Esophagus squamous epithelium (tissue), 4 donors: ENCODE results near the gene SPATC1L.

ENCODE experiments used
- CTCF ChIP-seq, 6 experiments: fragments of 450-650 bp in 4 of 6; fragments of 200-600 bp in 2 of 6; sonication (generic) in 2 of 6; IDR thresholded peaks; one replicate each; pipeline ENCODE4 v1.5.1; 2016 to 2019; ENCODE audit warnings: antibody characterized with exemption in 6 of 6, mild to moderate bottlenecking in 4 of 6, moderate library complexity in 4 of 6
- POLR2A ChIP-seq, 4 donors: fragments of 450-650 bp; IDR thresholded peaks; one replicate each; pipeline ENCODE4 v1.6.1; 2017; ENCODE audit warnings: antibody characterized with exemption in 4 of 4, mild to moderate bottlenecking in 4 of 4, moderate library complexity in 3 of 4

DNA sequence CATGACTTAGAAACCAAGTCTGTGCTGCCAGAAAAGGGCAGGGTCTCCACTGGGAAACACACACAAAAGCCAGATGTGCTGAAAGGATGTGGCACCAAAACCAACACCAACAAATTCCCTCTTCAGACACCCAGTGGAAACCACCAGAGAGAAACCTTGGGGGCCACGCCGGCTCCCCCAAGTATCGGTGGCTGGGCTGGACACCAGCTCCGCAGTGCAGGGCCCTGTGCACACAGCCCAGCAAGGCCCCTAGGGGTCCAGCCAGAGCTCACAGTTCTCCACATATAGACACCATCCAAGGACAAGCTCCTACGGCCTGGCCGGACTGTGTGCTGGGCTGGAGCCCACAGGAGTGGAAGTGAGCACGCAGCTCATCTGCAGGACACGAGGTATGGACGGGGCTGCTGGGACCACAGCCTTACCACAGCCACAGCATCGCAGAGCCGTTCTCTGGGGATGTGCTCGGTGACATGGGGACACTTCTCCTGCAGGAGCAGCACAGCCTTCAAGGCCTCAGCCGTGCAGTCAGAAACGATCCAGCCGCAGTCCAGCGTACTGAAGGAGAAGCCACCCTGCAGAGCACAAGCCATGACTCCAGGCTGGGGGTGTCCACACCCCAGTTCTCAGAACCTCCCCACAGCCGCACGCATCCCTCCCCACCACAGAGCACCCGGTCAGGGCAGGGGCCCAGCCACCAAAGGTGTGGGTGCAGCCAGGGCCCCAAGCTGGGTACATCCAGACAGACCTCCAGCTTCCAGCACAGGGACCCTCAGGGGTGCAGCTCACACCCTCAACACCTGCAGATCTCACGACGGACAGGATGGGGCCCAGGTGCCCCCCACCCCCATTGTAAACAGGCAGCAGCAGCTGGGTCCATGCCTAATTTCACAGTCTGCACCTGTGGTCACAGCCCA lies 23.0 kb upstream of the SPATC1L start:
- TF ChIP-seq CTCF (IDR thresholded peaks at IDR 0.05): no peak
- TF ChIP-seq POLR2A (IDR thresholded peaks at IDR 0.05): no peak
